SHP77 treated with DMSO at 0.1 percent for 48 hours (cell line): ENCODE results near the gene ASCC1.

Experiments used
- DNase-seq: peaks from one replicate; lab custom pipeline; 2025; lab: John Stamatoyannopoulos, UW

ASCC1 gene

DNA sequence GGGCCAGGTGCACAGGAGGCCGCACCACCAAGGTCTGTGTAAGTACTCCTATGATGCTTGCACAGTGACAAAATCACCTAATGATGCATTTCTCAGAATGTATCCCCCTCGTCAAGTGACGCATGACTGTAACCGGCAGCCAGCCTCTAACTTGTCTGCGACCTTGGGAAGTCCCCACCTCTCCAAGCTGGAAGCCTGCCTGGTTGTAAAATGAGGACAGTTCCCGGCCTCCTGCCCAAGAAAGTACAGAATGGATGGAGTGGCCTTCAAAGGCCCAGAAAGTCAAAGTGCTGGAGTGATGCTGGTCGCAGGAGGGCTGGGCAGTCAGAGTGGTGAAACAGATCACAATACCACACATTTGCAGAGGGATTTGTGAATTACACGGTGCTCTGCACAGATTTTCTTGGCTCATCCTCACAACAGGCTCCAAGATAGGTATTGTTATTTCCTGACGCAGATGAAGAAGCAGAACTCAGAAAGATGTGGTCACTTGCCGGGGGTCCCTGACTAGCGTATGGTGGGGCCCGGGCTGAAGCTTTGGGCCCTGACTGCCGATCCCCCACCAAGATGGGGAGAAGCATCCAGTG lies 150.5 kb downstream of the ASCC1 start:
- DNase-seq, result no peak

DNA sequence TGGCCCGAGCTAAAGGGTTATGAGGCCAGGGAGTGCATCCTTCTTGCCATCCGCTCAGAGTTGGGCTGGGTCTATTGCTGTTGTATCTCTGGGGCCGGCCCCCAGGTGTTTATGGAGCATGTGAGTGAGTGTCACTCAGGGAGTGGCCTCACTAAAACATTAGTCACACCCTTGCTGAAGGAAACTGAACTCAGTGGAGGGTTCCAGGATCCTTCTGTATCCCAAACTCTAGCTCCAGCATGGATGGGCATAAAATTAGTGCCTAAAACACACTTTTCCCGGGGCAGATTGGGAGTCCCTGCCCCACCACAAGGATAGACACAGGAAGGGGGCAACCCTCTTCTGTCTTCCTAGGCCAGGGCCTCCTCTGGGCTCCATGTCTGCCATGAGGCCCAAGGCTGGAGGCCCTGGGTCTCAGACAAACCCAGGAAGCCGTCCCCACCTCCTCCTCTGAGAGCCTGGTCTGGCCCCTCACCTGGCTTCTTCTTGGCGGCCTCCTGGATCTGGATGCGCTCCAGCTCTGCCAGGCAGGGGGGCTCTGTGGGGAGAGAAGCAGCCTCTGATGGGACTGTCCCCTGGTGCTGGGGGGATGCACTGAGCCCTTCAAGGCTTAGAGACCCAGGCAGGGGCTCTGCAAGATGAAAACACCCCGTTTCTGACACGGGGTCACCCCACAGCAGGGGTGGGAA lies 152.2 kb downstream of the ASCC1 start:
- DNase-seq, result no peak

DNA sequence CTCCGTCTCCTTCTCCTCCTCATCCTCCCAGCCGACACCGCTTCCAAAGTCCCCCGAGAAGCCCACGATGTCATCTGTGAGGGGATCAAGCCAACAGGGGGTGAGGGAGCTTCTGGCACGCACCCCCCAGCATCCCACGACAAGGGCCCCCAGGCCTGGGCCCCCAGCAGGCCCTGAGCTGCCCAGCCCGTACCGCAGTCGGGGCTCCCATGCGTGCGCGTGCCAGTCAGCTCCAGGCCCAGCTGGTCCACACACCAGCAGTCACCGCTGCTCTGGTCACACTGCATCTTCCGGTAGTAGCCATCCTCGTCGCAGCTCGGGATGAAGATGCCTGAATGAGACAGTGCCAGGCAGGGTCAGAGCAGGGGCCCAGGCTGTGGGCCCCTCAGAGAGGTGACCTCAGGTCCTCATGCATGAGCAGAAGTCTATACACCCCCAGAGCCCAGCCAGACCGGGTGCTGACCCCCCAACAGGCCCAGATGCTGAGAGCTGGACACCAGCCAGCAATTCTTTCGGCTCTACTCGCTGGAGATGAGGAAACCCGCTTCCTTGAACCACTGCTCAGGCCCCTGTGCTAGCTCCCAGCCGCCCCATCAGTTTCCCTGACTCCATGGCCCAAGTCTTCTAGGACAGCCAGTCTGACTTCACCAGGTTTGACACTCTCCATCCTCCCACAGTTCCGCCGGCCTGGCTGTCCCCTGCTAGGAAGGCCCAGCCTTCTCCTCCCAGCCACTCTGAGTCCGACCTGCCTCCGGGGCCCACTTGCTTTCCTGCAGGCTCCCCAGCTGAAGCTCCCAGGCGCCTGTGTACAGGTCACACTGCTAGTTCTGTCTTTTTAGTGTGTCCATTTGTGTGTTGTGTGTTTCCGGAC lies 153.0 kb downstream of the ASCC1 start:
- DNase-seq, result no peak

DNA sequence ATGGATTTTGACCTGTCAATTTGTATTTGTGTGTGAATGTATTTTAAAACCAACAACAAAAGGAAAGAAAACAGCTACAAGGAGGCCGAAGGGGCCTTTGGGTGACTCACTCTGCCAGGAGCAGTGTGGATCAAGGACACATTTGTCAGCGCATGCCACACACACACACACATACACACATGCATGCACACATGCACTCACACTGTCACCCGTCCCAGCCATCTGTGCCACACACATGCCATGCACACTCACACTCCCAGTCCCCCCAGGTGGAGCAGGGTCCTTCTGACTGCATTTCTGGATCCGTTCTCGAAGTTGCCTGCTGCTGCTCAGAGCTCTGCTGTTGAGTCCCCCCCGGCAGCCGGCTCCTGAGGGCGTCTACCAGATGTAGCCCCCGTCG lies 153.7 kb downstream of the ASCC1 start:
- no peak for DNase-seq

DNA sequence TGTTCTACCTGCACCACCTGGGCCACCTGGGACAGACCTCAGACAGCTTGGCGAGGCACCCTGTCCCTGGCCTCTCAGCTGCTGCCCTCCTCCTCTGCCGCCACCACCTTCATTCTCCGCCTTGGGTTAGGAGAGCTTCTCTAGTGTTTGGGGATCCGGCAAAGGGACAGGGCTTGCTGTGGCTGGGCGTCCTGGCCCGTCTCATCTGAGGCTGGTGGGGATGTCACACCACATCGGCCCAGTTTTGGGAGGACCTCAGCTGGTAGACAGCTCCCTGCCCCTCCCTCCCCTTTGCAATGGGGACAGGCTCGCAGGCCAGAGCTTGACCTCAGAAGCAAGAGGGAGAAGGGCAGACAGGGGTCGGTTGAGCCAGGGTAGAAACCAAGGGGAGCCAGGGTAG lies 154.1 kb downstream of the ASCC1 start:
- DNase-seq, result no peak

DNA sequence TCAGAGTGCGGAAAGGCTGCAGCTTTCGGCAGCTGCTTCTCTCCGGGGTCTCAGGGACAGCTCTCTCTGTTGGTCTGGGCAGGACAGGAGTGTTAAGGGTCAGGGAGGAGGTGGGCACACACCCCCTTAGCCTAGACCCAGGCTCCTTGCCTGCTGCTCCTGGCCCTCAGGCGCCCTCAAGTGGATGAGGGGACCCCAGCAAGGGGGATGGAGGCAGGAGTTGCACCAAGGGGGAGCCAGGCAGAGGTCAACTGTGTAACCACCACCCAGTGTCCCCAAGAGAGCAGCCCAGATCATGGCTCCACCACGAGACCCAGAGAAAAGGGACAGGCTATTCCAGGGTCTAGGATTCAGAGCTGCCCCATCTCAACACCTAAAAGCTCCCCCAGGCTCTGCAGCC lies 154.6 kb downstream of the ASCC1 start:
- DNase-seq, result no peak

DNA sequence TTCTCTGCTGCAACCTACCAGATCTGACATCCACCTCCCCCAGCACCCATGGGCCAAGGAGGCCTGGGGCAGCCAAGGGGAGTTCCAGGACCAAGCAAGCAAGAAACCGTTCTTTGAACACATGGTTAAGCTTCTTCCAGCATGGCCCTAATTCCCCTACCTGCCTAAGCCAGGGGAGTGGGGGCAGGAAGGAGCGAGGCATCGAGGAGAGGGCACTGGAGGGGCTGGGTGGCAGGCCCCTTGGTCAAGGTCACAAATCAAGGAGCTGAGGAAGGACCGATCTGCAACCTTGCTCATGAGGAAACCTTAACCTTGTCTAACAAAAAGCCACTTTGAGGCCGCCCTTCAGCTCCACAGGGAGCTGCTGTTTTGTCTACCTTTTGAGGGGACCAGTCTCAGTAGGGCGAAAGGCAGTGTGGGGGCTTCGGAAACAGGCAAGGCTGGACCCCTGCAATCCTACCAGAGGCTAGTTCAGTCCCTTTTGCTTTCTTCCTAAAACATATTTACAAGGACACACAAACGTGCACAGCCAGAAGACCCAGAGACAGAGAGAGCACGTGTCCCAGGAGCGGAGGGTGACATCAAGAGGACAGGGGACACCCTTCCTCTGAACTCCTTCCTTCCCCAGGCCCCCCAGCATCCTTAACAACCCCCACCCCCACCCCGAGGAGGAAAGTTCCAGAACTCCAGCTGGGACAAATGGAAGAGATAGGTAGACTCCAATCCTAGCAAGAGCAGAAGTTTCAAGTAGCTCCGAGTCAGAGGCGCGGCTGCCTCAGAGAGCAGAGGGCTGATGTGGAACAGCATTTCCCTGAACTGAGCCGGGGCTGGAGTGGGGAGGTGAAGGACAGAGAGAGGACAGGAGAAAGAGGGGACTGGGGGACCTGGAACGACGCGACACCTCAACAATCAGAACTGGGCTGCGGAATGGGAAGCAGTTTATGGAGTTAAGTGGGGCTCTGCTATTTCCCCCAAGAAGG lies 155.9 kb downstream of the ASCC1 start:
- no peak for DNase-seq

DNA sequence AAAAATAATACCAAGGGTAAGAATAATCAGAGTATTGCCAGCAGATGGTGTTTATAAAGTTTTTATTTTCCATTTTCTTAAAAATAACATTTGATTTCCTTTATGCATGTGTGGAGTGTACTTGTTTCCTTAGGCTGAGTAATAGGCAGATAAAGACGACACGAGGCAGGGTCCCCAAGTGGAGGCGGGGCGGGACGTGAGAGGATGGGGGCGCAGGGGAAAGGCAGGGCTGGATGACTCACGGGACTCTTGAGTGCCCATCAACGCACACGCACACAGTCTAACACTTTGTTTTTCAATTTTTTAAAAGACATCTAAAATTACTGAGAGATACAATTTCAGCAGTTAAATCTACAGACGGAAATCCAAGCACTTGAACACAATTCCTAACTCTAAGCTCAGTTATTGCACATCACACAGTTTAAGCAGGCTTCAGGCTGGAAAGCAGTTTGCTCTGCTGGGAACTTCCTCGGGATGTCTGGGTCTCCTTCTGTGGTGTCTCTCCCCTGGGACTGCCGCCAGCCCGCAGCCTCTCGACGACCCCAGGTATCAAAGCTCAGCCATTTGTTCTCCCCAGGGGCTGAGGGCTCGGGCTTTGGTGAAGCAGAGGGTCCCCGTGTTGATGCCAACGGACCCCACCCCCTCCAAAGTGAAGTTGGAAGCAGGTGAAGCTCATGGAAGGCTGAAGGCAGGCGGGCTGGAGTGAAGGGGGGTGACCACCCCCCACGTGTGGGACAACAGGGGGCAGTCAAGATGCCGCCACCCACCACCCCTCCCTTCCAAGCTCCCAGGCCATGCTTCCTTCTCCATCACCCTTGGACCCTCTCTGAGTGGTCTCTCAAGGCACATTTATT lies 156.9 kb downstream of the ASCC1 start:
- no peak for DNase-seq

DNA sequence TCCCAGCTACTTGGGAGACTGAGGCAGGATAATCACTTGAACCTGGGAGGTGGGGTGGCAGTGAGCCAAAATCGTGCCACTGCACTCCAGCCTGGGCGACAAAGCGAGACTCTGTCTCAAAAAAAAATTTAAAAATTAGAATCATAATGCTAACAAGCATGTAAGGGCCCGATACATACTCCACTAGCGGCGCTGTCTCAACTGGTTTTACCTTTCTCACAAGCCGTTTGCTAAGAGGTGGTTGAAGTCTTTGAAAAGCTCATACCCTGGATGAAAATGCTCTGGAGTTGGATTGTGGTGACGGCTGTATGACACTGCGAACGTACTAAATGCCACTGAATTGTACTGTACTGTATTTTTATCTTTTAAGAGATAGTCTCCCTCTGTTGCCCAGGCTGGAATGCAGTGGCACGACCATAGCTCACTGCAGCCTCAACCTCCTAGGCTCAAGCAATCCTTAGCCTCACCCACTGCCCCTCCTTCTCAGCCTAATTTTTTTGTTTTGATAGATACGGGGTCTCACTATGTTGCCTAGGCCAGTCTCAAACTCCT lies 157.7 kb downstream of the ASCC1 start:
- DNase-seq, result no peak

DNA sequence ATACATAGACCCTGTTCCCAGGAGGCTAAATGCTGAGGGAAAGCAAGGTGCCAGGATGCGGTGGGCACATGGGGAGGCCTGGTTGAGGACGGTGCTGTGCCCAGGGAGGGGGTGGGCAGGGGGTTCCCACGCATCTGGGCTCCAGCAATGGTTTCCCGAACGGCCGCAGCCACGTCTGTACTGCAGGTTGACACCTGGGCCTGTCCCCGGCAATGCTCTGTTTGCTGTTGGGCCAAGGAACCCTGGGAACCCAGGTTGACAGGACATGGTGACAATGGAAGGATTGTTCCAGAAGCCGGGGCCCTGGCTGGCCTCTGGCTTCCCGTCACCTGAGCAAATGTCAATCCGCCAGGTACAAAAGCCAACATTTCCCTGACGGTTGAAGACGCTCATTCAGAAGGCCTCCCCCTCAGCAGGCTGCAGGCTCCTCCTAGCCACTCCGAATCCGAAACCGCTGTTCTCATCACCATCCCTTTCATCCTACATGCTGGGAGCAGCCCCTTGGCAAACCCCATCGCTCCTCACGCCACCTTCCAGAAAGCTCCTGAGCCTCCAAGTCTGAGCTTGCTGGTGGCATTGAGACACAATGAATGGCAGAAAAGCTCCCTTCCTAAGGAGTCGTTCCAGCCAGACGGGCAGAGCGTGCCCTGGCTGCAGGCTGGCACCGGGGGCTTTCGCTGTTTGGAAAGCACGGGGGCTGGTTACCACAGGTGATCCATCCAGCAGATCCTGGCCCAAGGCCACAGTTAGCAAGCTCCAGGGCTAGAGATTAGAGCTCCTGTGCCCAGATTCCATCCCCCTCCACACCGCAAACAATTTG lies 158.9 kb downstream of the ASCC1 start:
- no peak for DNase-seq

DNA sequence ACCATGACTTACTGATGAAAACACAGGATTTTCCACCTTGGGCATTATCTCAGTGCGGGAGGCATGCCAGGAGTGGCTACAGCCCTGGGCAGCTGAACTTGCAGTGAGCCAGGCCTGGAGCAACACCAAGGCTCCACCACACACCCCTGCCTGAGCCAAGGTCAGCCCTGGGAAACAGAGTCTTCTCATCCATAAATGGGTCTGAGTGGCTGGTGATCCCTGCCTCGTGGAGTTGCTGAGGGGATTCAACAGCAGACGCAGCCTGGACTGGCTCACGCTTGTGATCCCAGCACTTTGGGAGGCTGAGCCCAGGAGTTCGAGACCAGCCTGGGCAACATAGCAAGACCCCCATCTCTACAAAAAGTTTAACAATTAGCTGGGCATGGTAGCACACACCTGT lies 160.0 kb downstream of the ASCC1 start:
- no peak for DNase-seq

DNA sequence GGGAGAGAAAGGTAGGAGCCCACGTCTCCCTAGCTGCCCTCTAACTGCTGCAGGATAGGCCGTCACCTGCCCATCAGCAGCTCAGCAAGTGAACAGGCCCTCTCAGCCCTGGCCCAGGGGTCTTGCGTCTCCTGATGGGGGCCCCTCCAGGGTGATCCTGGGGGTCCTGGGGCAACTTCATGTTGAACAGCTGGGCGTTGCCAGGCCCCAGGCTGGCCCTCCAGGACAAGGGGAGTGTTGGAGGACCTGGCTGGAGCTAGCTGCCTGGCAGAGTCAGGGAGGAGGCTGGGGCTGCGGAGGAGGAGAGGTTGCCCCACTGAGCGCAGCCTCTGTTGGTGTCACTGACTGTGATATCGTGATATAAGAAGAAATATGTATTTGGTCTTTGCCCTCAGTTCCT lies 162.4 kb downstream of the ASCC1 start:
- DNase-seq, result no peak

DNA sequence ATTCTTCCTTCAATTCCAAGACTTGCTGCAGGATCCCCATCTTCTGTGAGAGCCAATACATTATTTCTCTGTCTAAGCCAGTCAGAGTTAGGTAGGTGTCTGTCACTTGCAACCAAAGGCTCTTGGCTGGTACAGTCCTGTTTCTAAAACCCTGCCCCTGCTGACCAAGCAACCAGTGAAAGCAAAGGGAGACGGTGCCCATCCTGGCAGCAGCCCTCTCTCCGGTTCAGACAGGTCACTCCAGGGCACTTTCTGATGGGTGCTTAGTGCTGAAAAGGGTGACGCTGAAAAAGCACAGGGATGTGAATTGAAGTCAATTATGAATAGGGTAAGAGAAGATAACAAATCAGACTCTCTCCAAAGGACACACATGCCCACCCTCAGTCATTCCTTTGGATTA lies 165.2 kb downstream of the ASCC1 start:
- no peak for DNase-seq

DNA sequence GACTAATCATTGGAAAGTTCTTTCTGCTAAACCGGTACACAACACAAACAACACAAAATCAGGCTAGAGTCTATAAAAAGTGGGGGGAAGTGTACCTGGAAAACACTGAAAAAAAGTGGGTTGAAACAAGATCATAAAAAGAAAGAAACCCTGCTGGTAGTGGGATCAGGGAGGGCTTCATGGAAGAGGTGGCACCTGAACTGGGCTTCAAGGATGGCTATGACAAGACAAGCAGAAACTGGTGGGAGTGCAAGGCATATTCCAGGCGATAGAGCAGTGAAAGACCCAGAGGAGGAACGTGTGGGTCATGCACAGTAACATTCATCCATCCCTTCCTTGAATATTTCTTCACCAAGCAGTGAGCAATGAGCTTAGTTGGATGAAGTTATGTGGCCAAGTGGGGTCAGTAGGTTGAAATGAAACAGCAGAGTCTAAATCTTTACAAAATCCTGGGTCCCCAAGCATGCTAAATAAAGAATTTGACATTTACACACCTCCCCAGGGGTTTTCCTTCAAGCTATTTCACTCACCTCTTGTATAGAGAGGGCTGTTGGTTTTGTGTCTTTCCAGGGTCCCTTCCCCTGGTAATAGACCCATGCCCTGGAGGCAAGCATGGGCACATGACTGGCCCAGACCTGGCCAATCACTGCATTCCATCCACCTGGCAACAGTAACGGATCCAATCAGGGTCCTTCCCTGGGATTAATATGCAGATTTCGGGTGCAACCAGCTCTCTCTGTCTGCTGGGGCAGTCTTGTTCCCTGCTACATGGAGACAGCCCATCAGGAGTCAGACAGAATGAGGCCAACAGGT lies 165.9 kb downstream of the ASCC1 start:
- DNase-seq, result no peak

DNA sequence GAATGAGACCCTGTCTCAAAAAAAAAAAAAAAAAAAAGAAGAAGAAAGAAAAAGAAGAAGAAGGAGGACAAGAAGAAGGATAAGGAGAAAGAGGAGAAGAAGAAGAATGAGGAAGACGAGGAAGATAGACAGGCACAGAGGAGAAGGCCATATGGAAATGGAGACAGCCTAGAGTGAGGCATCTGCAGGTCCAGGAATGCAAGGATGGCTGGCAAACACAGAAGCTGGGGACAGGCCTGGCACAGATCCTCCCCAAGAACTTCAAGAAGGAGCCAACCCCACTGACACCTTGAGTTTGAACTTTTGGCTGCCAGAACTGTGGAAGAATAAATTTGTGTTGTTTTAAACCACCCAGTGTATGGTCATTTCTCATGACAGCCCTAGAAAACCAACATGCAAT lies 166.6 kb downstream of the ASCC1 start:
- DNase-seq, result no peak

DNA sequence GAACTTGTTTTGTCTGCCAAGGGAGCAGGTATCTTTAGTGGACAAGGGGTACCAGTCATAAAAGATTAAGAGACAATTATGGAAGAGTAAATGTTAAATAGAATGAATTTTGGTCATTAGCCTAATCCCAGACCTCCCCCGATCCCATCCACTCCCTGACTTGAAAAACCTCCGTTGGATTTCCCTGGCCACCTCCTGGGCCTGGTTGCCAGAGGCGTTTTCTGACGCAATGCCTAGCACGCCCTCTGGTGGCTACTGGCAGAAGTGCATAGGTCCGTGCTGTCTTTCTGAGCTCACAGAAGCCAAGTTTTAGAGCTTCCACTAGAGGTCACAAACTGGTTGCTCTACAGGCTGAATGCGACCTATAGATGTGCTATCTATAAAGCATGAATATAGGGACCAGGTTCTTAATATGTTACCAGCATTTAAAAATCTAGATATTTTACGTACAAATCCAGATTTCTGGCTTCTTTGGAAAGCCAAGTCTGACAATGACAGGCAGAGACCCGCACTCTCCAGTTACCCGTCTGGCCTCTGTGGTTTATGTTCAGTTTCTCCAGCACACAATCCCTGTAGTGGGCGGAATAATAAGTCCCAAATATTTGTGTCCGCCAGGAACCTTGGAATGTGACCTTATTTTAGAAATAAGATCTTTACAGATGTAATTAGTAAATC lies 167.5 kb downstream of the ASCC1 start:
- DNase-seq, result peak; percentile 21
